HCT116 (cell line): Measurements from ENCODE around the gene WDR35. TPM values are rescaled to one million over a fixed set of nuclear protein-coding genes. Genes with fewer than 3 reads are reported as not detected.

ENCODE experiments used
- ATAC-seq: fragments of 200-7000 bp; cut with Tn5 transposase; 2 replicates; pipeline ENCODE4 v1.9.1; 2020; ENCODE audit warnings: mild to moderate bottlenecking, moderate library complexity
- BruUV-seq: library from RNA; stranded (reverse); fragments of 400-500 nt; replicated peaks from 2 replicates; lab custom pipeline; 2021; lab: Mats Ljungman, UMichigan
- CTCF ChIA-PET: fragments of 300-600 bp; sonication (Branson Sonifier 250); formaldehyde crosslinking; loops from one replicate; lab custom pipeline; 2021; ENCODE audit warnings: antibody characterized with exemption; lab: Charles Lee
- POLR2A ChIA-PET: fragments of 300-600, 350-600 bp; sonication (Branson Sonifier 250); formaldehyde crosslinking; loops from one replicate; lab custom pipeline; 2021; ENCODE audit warnings: antibody characterized with exemption; lab: Charles Lee
- RAD21 ChIA-PET, 2 experiments: fragments of 300-600 bp; sonication (Branson Sonifier 250); formaldehyde crosslinking; loops; one replicate each; lab custom pipeline; 2023; ENCODE audit warnings: low total read pairs in 2 of 2; ENCODE audit not compliant: uncharacterized antibody in 2 of 2, unreplicated experiment in 2 of 2, low non-redundant PET in 1 of 2; lab: Charles Lee
- DNase-seq: peaks from one replicate; pipeline ENCODE4 v3.0.0-alpha.2; 2010; ENCODE audit warnings: low read depth, low spot score
- H2AFZ ChIP-seq: fragments of 200-600 bp; shearing (Covaris generic), sonication (generic); 2 replicates; pipeline ENCODE4 v1.6.1; 2017; ENCODE audit warnings: low read depth, mixed run types, mixed read lengths, antibody characterized with exemption, low read length; ENCODE audit not compliant: poor library complexity, severe bottlenecking
- H3K27ac ChIP-seq: 2 replicates; pipeline ENCODE4 v1.5.1; 2012; ENCODE audit warnings: low read depth, low read length
- H3K27me3 ChIP-seq: fragments of 200-600 bp; sonication (generic); 2 replicates; pipeline ENCODE4 v1.6.1; 2016; ENCODE audit warnings: mixed run types, low read length, mixed read lengths; ENCODE audit not compliant: insufficient read depth
- H3K36me3 ChIP-seq, 2 experiments: fragments of 200-500 bp in 1 of 2; fragments of 200-600 bp in 1 of 2; sonication (Bioruptor generic) in 1 of 2; sonication (generic) in 1 of 2; 2 replicates each; pipeline versions ENCODE4 v1.5.1 to v1.6.1; 2014 to 2016; ENCODE audit warnings: low read length in 2 of 2, inconsistent platforms in 1 of 2, mixed read lengths in 1 of 2, mixed run types in 1 of 2; ENCODE audit not compliant: insufficient read depth in 2 of 2, control insufficient read depth in 1 of 2
- H3K4me1 ChIP-seq, 2 experiments: fragments of 200-600 bp in 1 of 2; sonication (generic) in 1 of 2; 2 replicates each; pipeline versions ENCODE4 v1.5.1 to v1.6.1; 2012 to 2017; ENCODE audit warnings: low read length in 2 of 2, inconsistent platforms in 1 of 2, mild to moderate bottlenecking in 1 of 2, mixed read lengths in 1 of 2, mixed run types in 1 of 2, moderate library complexity in 1 of 2; ENCODE audit not compliant: insufficient read depth in 2 of 2, control insufficient read depth in 1 of 2
- H3K4me2 ChIP-seq: fragments of 200-600 bp; sonication (generic); 2 replicates; pipeline ENCODE4 v1.6.1; 2017; ENCODE audit warnings: mixed run types, low read length, mixed read lengths
- H3K4me3 ChIP-seq, 2 experiments: fragments of 200-600 bp in 1 of 2; sonication (generic) in 1 of 2; replicated peaks in 1 of 2; 2 replicates each; pipeline ENCODE4 v1.5.1; 2011 to 2016; ENCODE audit warnings: low read length in 2 of 2, control low read depth in 1 of 2, low read depth in 1 of 2, mild to moderate bottlenecking in 1 of 2, mixed read lengths in 1 of 2, mixed run types in 1 of 2
- H3K79me2 ChIP-seq: fragments of 200-600 bp; sonication (generic); 2 replicates; pipeline ENCODE4 v1.6.1; 2017; ENCODE audit warnings: mild to moderate bottlenecking, mixed run types, low read length, moderate library complexity, mixed read lengths; ENCODE audit not compliant: insufficient read depth
- H3K9ac ChIP-seq: fragments of 200-600 bp; sonication (generic); 2 replicates; pipeline ENCODE4 v1.6.1; 2016; ENCODE audit warnings: low read length, mixed read lengths
- H3K9me2 ChIP-seq: fragments of 200-600 bp; sonication (generic), shearing (Covaris generic); 2 replicates; pipeline ENCODE4 v1.6.1; 2017; ENCODE audit warnings: mixed run types, mild to moderate bottlenecking, moderate library complexity; ENCODE audit not compliant: insufficient read depth
- H3K9me3 ChIP-seq, 2 experiments: fragments of 200-500 bp in 1 of 2; fragments of 200-600 bp in 1 of 2; sonication (Bioruptor generic) in 1 of 2; sonication (generic) in 1 of 2; 2 replicates each; pipeline ENCODE4 v1.6.1; 2014 to 2017; ENCODE audit warnings: low read length in 2 of 2, mixed read lengths in 2 of 2, inconsistent platforms in 1 of 2, low read depth in 1 of 2, mild to moderate bottlenecking in 1 of 2, mixed run types in 1 of 2, moderate library complexity in 1 of 2; ENCODE audit not compliant: control insufficient read depth in 1 of 2, insufficient read depth in 1 of 2
- H4K20me1 ChIP-seq: fragments of 200-600 bp; sonication (generic), shearing (Covaris generic); 2 replicates; pipeline ENCODE4 v1.6.1; 2017; ENCODE audit warnings: mixed run types, mild to moderate bottlenecking, moderate library complexity; ENCODE audit not compliant: insufficient read depth
- ATF3 ChIP-seq: IDR thresholded peaks from 2 replicates; pipeline ENCODE4 v1.6.1; 2012
- CBX3 ChIP-seq: IDR thresholded peaks from 2 replicates; pipeline ENCODE4 v1.6.1; 2012; ENCODE audit warnings: low read depth
- CEBPB ChIP-seq: IDR thresholded peaks from 2 replicates; pipeline ENCODE4 v1.6.1; 2012; ENCODE audit warnings: low read depth
- CTCF ChIP-seq, 3 experiments: fragments of 200-600 bp in 1 of 3; sonication (generic) in 1 of 3; IDR thresholded peaks in 2 of 3; conservative IDR thresholded peaks in 1 of 3; 2 replicates each; pipeline ENCODE4 v1.5.1; 2012 to 2017; ENCODE audit warnings: low read depth in 2 of 3, low read length in 2 of 3, antibody characterized with exemption in 1 of 3, borderline replicate concordance in 1 of 3, control low read depth in 1 of 3, mild to moderate bottlenecking in 1 of 3, mixed read lengths in 1 of 3, mixed run types in 1 of 3, moderate library complexity in 1 of 3; ENCODE audit not compliant: insufficient read depth in 1 of 3
- EZH2phosphoT487 ChIP-seq: fragments of 200-600 bp; IDR thresholded peaks from 2 replicates; pipeline ENCODE4 v1.6.1; 2018; ENCODE audit warnings: antibody characterized with exemption, borderline replicate concordance
- FOSL1 ChIP-seq: IDR thresholded peaks from 2 replicates; pipeline ENCODE4 v1.6.1; 2012; ENCODE audit warnings: low read depth
- JUND ChIP-seq: IDR thresholded peaks from 2 replicates; pipeline ENCODE4 v1.6.1; 2012
- MAX ChIP-seq: IDR thresholded peaks from 2 replicates; pipeline ENCODE4 v1.6.1; 2012
- POLR2A ChIP-seq: IDR thresholded peaks from 2 replicates; pipeline ENCODE4 v1.7.0; 2011; ENCODE audit warnings: borderline replicate concordance; ENCODE audit not compliant: insufficient read depth, insufficient read length; ENCODE audit errors: extremely low read depth
- POLR2AphosphoS5 ChIP-seq: IDR thresholded peaks from 2 replicates; pipeline ENCODE4 v1.6.1; 2011; ENCODE audit warnings: mild to moderate bottlenecking, low read depth, low read length, moderate library complexity
- RAD21 ChIP-seq: IDR thresholded peaks from 2 replicates; pipeline ENCODE4 v1.6.1; 2012; ENCODE audit warnings: low read depth, mild to moderate bottlenecking
- REST ChIP-seq: IDR thresholded peaks from 2 replicates; pipeline ENCODE4 v1.6.1; 2012; ENCODE audit warnings: low read depth
- SP1 ChIP-seq: IDR thresholded peaks from 2 replicates; pipeline ENCODE4 v1.6.1; 2012; ENCODE audit warnings: low read depth
- TCF7L2 ChIP-seq: IDR thresholded peaks from 2 replicates; pipeline ENCODE4 v1.7.0; 2011; ENCODE audit warnings: borderline replicate concordance, inconsistent platforms; ENCODE audit not compliant: insufficient read depth, insufficient read length; ENCODE audit errors: extremely low read depth
- YY1 ChIP-seq: IDR thresholded peaks from 2 replicates; pipeline ENCODE4 v1.6.1; 2011; ENCODE audit warnings: low read length, low read depth, moderate library complexity, mild to moderate bottlenecking; ENCODE audit not compliant: insufficient replicate concordance; ENCODE audit errors: extremely low read depth
- ZBTB33 ChIP-seq: IDR thresholded peaks from 2 replicates; pipeline ENCODE4 v1.6.1; 2011; ENCODE audit warnings: mild to moderate bottlenecking, low read length, moderate library complexity; ENCODE audit not compliant: insufficient replicate concordance; ENCODE audit errors: extremely low read depth
- ZFX ChIP-seq: fragments of 450-650 bp; IDR thresholded peaks from 2 replicates; pipeline ENCODE4 v1.6.1; 2017
- intact Hi-C: fragments of 100-400 bp; cut with micrococcal nuclease; formaldehyde crosslinking; loops from 2 replicates; pipeline ENCODE4 v1.10.0; 2022
- total RNA-seq: library from RNA; stranded (reverse); gene quantifications from one replicate; pipeline ENCODE4 v1.2.1, GENCODE V29; 2021; ENCODE audit not compliant: unreplicated experiment

The WDR35 gene
- total RNA-seq, 1 experiment from 2014 or later, result 9.6 TPM

GRCh38 chr2:19875280-19875679, 114.6 kb downstream of the WDR35 start:
- Histone ChIP-seq H3K9ac (no peak overlapping the region), H3K9me2 (no peaks in the 10 kb centered on the region), H3K4me2 (no peak overlapping the region), H3K79me2 (no peaks in the 10 kb centered on the region), H3K27me3 (no peaks in the 10 kb centered on the region), H3K27ac (no peak overlapping the region), H4K20me1 (no peaks in the 10 kb centered on the region), H3K9me3 (no peaks in the 10 kb centered on the region), H2AFZ (no peak overlapping the region), H3K36me3 (no peaks in the 10 kb centered on the region), H3K4me3 (no peak overlapping the region), H3K4me1 (no peaks in the 10 kb centered on the region)
- ATAC-seq (no peak), DNase-seq (no peak)
- TF ChIP-seq ZFX, result no peak
- no peak for TF ChIP-seq ATF3
- TF ChIP-seq SP1, result no peak
- no peak for TF ChIP-seq POLR2A
- no peak for TF ChIP-seq ZBTB33
- no peak for TF ChIP-seq CEBPB
- no peak for TF ChIP-seq EZH2phosphoT487
- no peak for TF ChIP-seq CTCF (IDR thresholded peaks at IDR 0.05 in 2 of 3, conservative IDR thresholded peaks at IDR 0.05 in 1 of 3; ENCODE audit: borderline replicate concordance in 1 of 3, insufficient read depth in 1 of 3, low read depth in 2 of 3, low read length in 2 of 3)
- no peak for TF ChIP-seq CBX3
- no peak for TF ChIP-seq YY1
- no peak for TF ChIP-seq JUND
- no peak for TF ChIP-seq MAX
- TF ChIP-seq REST, result no peak
- no peak for TF ChIP-seq FOSL1
- TF ChIP-seq TCF7L2, result no peak
- TF ChIP-seq RAD21, result no peak
- TF ChIP-seq POLR2AphosphoS5, result no peak
- no TSS peak for BruUV-seq
- CTCF ChIA-PET, result no interaction called here
- POLR2A ChIA-PET, result no interaction called here
- intact Hi-C loops, result no loop called here
- RAD21 ChIA-PET, result no interaction called here
